Vagina (tissue), 2 donors: Measurements from ENCODE around the gene POC5. TPM values are rescaled to one million over a fixed set of nuclear protein-coding genes. Genes with fewer than 3 reads are reported as not detected.

Experiments used
- DNase-seq, 2 donors: peaks; one replicate each; pipeline ENCODE4 v3.0.0-alpha.2; 2017; ENCODE audit errors: extremely low spot score in 2 of 2
- H3K27ac ChIP-seq: fragments of 200-600 bp; sonication (generic); one replicate; pipeline ENCODE4 v1.5.1; 2019
- H3K27me3 ChIP-seq: fragments of 200-600 bp; sonication (generic); one replicate; pipeline ENCODE4 v1.5.1; 2019
- H3K36me3 ChIP-seq, 2 donors: fragments of 200-600 bp; sonication (generic); one replicate each; pipeline ENCODE4 v1.5.1; 2017 to 2019
- H3K4me1 ChIP-seq: fragments of 200-600 bp; sonication (generic); one replicate; pipeline ENCODE4 v1.5.1; 2019
- H3K4me3 ChIP-seq, 2 donors: fragments of 200-600 bp; sonication (generic); 1 replicate in 1 of 2; 2 replicates in 1 of 2; pipeline ENCODE4 v1.5.1; 2016 to 2019
- H3K9me3 ChIP-seq: fragments of 200-600 bp; sonication (generic); one replicate; pipeline ENCODE4 v1.5.1; 2019
- CTCF ChIP-seq, 3 experiments: fragments of 450-650 bp in 2 of 3; fragments of 200-600 bp in 1 of 3; sonication (generic) in 1 of 3; IDR thresholded peaks; one replicate each; pipeline ENCODE4 v1.5.1; 2017 to 2019; ENCODE audit warnings: antibody characterized with exemption in 3 of 3, mild to moderate bottlenecking in 2 of 3, moderate library complexity in 2 of 3
- POLR2A ChIP-seq, 2 donors: fragments of 450-650 bp; IDR thresholded peaks; one replicate each; pipeline ENCODE4 v1.6.1; 2017; ENCODE audit warnings: antibody characterized with exemption in 2 of 2, mild to moderate bottlenecking in 2 of 2, moderate library complexity in 2 of 2
- POLR2AphosphoS5 ChIP-seq, 2 donors: sonication (generic); formaldehyde crosslinking; IDR thresholded peaks; one replicate each; pipeline ENCODE4 v1.9.0; 2017; ENCODE audit warnings: antibody characterized with exemption in 2 of 2, mild to moderate bottlenecking in 2 of 2, low read depth in 1 of 2; ENCODE audit not compliant: insufficient read depth in 1 of 2
- intact Hi-C: fragments of 100-400 bp; cut with DNase I; formaldehyde crosslinking; loops from one replicate; pipeline ENCODE4 v1.15.1; 2023
- total RNA-seq: library from RNA; depleted of rRNA; stranded (reverse); fragments of >200 nt; gene quantifications from one replicate; pipeline ENCODE4 v1.2.3, GENCODE V29; 2016

POC5 gene
- total RNA-seq, 1 donor from 2014 or later = 12.3 TPM

GRCh38 chr5:75690669-75691068, 26.6 kb downstream of the POC5 start:
- Histone ChIP-seq H3K27ac (no peak overlapping the region), H3K4me1 (no peaks in the 10 kb centered on the region), H3K27me3 (no peaks in the 10 kb centered on the region), H3K9me3 (no peaks in the 10 kb centered on the region), H3K4me3 (no peak overlapping the region), H3K36me3 (peaks cover 0 to 7% of the 10 kb centered on the region in 2 donors)
- intact Hi-C loops = no loop called here
- TF ChIP-seq POLR2AphosphoS5 (IDR thresholded peaks at IDR 0.05; ENCODE audit: insufficient read depth in 1 of 2, low read depth in 1 of 2) = no peak
- no peak for TF ChIP-seq CTCF (IDR thresholded peaks at IDR 0.05)
- no peak for TF ChIP-seq POLR2A (IDR thresholded peaks at IDR 0.05)
- no peak for DNase-seq

- TF ChIP-seq POLR2A (IDR thresholded peaks at IDR 0.05) (no peak), CTCF (IDR thresholded peaks at IDR 0.05) (no peak), POLR2AphosphoS5 (IDR thresholded peaks at IDR 0.05; ENCODE audit: insufficient read depth in 1 of 2, low read depth in 1 of 2) (no peak)
- Histone ChIP-seq H3K36me3 (peaks cover 0 to 5% of the 10 kb centered on the region in 2 donors), H3K27me3 (no peaks in the 10 kb centered on the region), H3K4me1 (no peaks in the 10 kb centered on the region), H3K27ac (no peak overlapping the region), H3K9me3 (no peaks in the 10 kb centered on the region), H3K4me3 (no peak overlapping the region)
- no peak for DNase-seq
- intact Hi-C loops = no loop called here
Measured at GRCh38 chr5:75686480-75686879, 30.8 kb downstream of the POC5 start.

GRCh38 chr5:75685141-75685540, 32.1 kb downstream of the POC5 start:
- Histone ChIP-seq H3K36me3 (peaks cover 0 to 5% of the 10 kb centered on the region in 2 donors), H3K27me3 (no peaks in the 10 kb centered on the region), H3K27ac (no peak overlapping the region), H3K4me3 (no peak overlapping the region), H3K9me3 (no peaks in the 10 kb centered on the region), H3K4me1 (peaks cover 5% of the 10 kb centered on the region)
- no peak for DNase-seq
- TF ChIP-seq POLR2AphosphoS5 (IDR thresholded peaks at IDR 0.05; ENCODE audit: insufficient read depth in 1 of 2, low read depth in 1 of 2) (no peak), POLR2A (IDR thresholded peaks at IDR 0.05) (no peak), CTCF (IDR thresholded peaks at IDR 0.05) (no peak)
- intact Hi-C loops = no loop called here

GRCh38 chr5:75681125-75681830, 36.0 kb downstream of the POC5 start:
- no peak for DNase-seq
- TF ChIP-seq POLR2A (IDR thresholded peaks at IDR 0.05) (no peak), POLR2AphosphoS5 (IDR thresholded peaks at IDR 0.05; ENCODE audit: insufficient read depth in 1 of 2, low read depth in 1 of 2) (peak in 1 of 2 donors; percentile 52), CTCF (IDR thresholded peaks at IDR 0.05) (peak; percentile 41 to 69 (median 41))
- peaks cover 0 to 5% of the 10 kb centered on the region in 2 donors for H3K36me3 ChIP-seq
- intact Hi-C loops = no loop called here
- no peak overlapping the region for H3K4me3 ChIP-seq
- no peaks in the 10 kb centered on the region for H3K27me3 ChIP-seq
- H3K27ac ChIP-seq = peak overlapping the region; percentile 3
- H3K4me1 ChIP-seq = peaks cover 5% of the 10 kb centered on the region
- no peaks in the 10 kb centered on the region for H3K9me3 ChIP-seq

- DNase-seq = no peak
- Histone ChIP-seq H3K27me3 (no peaks in the 10 kb centered on the region), H3K4me3 (no peak overlapping the region), H3K27ac (no peak overlapping the region), H3K4me1 (peaks cover 5% of the 10 kb centered on the region), H3K36me3 (no peaks in the 10 kb centered on the region), H3K9me3 (no peaks in the 10 kb centered on the region)
- no peak for TF ChIP-seq CTCF (IDR thresholded peaks at IDR 0.05)
- intact Hi-C loops = no loop called here
Measured at GRCh38 chr5:75678155-75678554, 39.1 kb downstream of the POC5 start.
